HCT116 (cell line): ENCODE data around the gene TBC1D1.

Source experiments
- CTCF ChIP-seq, 3 experiments: fragments of 200-600 bp in 1 of 3; sonication (generic) in 1 of 3; IDR thresholded peaks in 2 of 3; conservative IDR thresholded peaks in 1 of 3; 2 replicates each; pipeline ENCODE4 v1.5.1; 2012 to 2017; ENCODE audit warnings: low read depth in 2 of 3, low read length in 2 of 3, antibody characterized with exemption in 1 of 3, borderline replicate concordance in 1 of 3, control low read depth in 1 of 3, mild to moderate bottlenecking in 1 of 3, mixed read lengths in 1 of 3, mixed run types in 1 of 3, moderate library complexity in 1 of 3; ENCODE audit not compliant: insufficient read depth in 1 of 3
- POLR2A ChIP-seq: IDR thresholded peaks from 2 replicates; pipeline ENCODE4 v1.7.0; 2011; ENCODE audit warnings: borderline replicate concordance; ENCODE audit not compliant: insufficient read depth, insufficient read length; ENCODE audit errors: extremely low read depth
- POLR2AphosphoS5 ChIP-seq: IDR thresholded peaks from 2 replicates; pipeline ENCODE4 v1.6.1; 2011; ENCODE audit warnings: mild to moderate bottlenecking, low read depth, low read length, moderate library complexity
- ZFX ChIP-seq: fragments of 450-650 bp; IDR thresholded peaks from 2 replicates; pipeline ENCODE4 v1.6.1; 2017

- TF ChIP-seq POLR2A, result no peak
- no peak for TF ChIP-seq ZFX
- no peak for TF ChIP-seq CTCF (IDR thresholded peaks at IDR 0.05 in 2 of 3, conservative IDR thresholded peaks at IDR 0.05 in 1 of 3; ENCODE audit: borderline replicate concordance in 1 of 3, insufficient read depth in 1 of 3, low read depth in 2 of 3, low read length in 2 of 3)
- no peak for TF ChIP-seq POLR2AphosphoS5
These were observed 218.5 kb downstream of the TBC1D1 start for GRCh38 chr4:38109370-38109769.
